Kidney epithelial cell (primary cell): ENCODE measurements around the gene ZFP36L2. TPM values are rescaled to one million over a fixed set of nuclear protein-coding genes. Genes with fewer than 3 reads are reported as not detected.

Experiments
- DNase-seq: peaks from one replicate; pipeline ENCODE4 v3.0.0-alpha.2; 2010; ENCODE audit warnings: low read depth
- H3K27me3 ChIP-seq: 2 replicates; pipeline ENCODE4 v1.6.0; 2011; ENCODE audit warnings: low read length; ENCODE audit not compliant: control insufficient read depth, insufficient read depth
- H3K36me3 ChIP-seq: 2 replicates; pipeline ENCODE4 v1.5.1; 2011; ENCODE audit warnings: low read length; ENCODE audit not compliant: control insufficient read depth, insufficient read depth
- H3K4me3 ChIP-seq: 2 replicates; pipeline ENCODE4 v1.5.1; 2011; ENCODE audit warnings: low read depth, mild to moderate bottlenecking, control low read depth, low read length
- total RNA-seq: library from RNA; depleted of rRNA; stranded (reverse); fragments of >200 nt; gene quantifications from 2 replicates; pipeline ENCODE4 v1.2.3, GENCODE V29; 2015
- TF ChIP-seq, protein P1 (sequence below): IDR thresholded peaks from 2 replicates; pipeline ENCODE4 v1.5.1; 2011; ENCODE audit warnings: mild to moderate bottlenecking, moderate library complexity, low read length, control low read depth, inconsistent platforms; ENCODE audit not compliant: insufficient read depth, poor library complexity, severe bottlenecking

Gene ZFP36L2
- total RNA-seq, 1 donor from 2014 or later, result 12.2 TPM

DNA sequence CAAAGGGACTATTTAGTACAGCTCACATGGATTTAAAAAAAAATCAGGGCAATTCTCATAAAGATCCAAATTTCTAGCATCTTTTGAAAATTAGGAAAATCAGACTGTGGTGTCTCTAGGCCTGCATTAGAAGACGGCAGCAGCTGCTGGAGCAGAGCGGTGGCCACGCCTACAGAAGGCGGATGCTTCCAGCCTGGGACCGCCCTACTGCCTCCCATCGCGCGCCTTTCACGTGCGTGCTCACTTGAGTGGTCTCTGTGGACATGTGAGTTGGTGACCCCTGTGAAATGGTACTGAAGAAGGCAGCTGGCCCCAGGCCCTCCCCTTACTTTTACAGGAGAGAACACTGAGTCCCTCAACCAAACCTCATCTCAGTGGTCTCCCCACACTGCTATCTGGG, 15.2 kb upstream of the ZFP36L2 start:
- TF ChIP-seq, protein P1, sequence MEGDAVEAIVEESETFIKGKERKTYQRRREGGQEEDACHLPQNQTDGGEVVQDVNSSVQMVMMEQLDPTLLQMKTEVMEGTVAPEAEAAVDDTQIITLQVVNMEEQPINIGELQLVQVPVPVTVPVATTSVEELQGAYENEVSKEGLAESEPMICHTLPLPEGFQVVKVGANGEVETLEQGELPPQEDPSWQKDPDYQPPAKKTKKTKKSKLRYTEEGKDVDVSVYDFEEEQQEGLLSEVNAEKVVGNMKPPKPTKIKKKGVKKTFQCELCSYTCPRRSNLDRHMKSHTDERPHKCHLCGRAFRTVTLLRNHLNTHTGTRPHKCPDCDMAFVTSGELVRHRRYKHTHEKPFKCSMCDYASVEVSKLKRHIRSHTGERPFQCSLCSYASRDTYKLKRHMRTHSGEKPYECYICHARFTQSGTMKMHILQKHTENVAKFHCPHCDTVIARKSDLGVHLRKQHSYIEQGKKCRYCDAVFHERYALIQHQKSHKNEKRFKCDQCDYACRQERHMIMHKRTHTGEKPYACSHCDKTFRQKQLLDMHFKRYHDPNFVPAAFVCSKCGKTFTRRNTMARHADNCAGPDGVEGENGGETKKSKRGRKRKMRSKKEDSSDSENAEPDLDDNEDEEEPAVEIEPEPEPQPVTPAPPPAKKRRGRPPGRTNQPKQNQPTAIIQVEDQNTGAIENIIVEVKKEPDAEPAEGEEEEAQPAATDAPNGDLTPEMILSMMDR, result no peak
- no peak for DNase-seq
- no peaks in the 10 kb centered on the region for H3K36me3 ChIP-seq
- H3K27me3 ChIP-seq, result no peaks in the 10 kb centered on the region
- H3K4me3 ChIP-seq, result no peak overlapping the region

DNA sequence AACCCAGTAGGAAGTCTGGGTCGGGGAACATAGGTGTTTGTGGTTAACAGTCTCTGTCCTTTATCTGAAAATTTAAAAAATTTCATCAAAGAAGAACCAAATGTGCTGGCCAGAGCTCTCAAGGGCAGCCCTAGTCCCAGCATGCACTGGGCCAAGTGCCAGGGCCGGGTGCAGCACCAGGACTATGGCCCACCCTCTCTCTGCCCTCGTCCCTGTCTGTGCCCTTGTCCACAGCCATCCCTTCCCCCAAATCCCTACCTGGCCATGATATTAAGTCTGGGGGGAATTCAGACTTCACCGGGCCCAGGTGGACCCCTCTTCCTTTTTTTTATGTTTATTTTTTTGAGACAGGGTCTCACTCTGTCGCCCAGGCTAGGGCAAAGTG, 14.4 kb upstream of the ZFP36L2 start:
- TF ChIP-seq, protein P1, result no peak
- DNase-seq, result no peak
- H3K27me3 ChIP-seq, result no peaks in the 10 kb centered on the region
- H3K36me3 ChIP-seq, result no peaks in the 10 kb centered on the region
- H3K4me3 ChIP-seq, result no peak overlapping the region

DNA sequence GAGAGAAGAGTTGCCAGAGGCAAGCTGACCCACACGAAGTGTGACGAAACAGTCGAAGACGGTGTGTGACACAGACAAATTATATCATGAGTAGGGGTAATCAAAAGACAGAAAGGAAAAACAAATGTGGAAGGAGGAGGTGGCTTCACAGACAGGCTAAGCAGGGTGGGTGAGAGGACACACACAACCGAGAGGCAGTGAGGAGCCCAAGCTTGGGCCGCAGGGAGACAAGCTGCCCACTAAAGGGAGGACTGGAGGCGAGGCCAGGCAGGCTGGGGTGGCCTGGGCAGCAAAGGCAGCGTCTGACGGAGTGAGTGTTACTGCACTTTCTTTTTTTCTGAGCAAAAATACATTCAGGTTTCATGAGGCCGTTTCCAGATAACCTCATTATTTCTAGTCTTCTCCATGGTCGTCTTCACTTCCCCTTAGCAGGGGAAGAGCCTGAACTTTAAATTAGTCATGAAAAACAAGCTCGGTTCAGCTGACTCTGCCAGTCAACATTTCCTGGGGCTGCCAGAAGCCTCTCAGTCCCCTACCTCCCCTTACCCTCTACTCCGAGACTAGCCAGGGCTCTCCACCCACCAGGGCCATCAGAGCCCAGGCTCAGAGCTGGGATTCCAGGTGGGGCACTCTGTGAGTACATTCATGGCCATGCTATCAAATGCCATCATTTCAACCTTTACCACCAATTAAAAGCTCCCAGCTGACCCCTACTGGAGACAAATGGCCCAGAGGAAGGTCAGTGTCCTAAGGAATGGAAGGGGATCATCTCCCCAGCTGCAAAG, 13.8 kb upstream of the ZFP36L2 start:
- no peaks in the 10 kb centered on the region for H3K36me3 ChIP-seq
- no peak for DNase-seq
- H3K4me3 ChIP-seq, result no peak overlapping the region
- no peaks in the 10 kb centered on the region for H3K27me3 ChIP-seq
- TF ChIP-seq, protein P1, result no peak

DNA sequence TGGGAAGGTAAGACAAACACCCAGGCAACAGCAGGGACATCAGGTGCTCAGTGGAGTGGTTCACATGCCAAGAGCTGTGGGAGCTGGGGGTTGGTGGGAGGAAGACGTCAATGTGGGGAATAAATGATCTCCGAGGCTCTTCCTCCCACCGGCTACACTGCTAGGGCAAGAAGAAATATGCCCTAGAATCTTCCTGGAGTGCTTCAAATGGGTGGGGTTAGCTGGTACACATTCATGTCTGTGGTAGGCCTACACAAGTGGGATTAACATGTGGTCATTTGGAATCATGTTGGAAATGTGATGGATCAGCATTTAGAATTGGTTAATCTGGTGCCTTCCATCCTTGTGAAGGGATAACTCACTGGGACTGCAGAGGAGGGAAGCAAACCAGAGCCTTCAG, 12.4 kb upstream of the ZFP36L2 start:
- TF ChIP-seq, protein P1, result no peak
- no peak for DNase-seq
- Histone ChIP-seq H3K36me3 (no peaks in the 10 kb centered on the region), H3K27me3 (no peaks in the 10 kb centered on the region), H3K4me3 (no peak overlapping the region)

DNA sequence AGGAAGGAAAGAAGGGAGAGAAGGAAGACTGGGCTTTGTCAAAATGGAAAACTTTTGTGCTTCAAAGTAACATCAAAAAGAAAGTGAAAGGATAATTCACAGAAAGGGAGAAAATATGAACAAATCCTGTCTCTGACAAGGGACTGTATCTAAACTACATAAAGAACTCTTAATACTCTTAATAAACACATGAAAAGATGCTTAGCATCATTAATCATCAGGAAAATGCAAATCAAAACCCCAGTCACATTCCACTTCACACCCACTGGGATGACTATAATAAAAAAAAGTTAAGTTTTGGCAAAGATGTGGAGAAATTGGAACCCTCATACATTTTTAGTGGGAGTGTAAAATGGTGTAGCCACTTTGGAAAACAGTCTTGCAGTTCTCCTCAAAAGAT, 11.8 kb upstream of the ZFP36L2 start:
- H3K27me3 ChIP-seq, result no peaks in the 10 kb centered on the region
- no peaks in the 10 kb centered on the region for H3K36me3 ChIP-seq
- TF ChIP-seq, protein P1, result no peak
- no peak for DNase-seq
- no peak overlapping the region for H3K4me3 ChIP-seq
